ENCODE data around the gene ENTHD1. TPM values are rescaled to one million over a fixed set of nuclear protein-coding genes. Genes with fewer than 3 reads are reported as not detected.

The ENTHD1 gene
- total and polyA plus RNA-seq, 12 donors = 0.09 TPM; not detected in 11

GRCh38 chr22:39805117-39805516 lies 88.4 kb downstream of the ENTHD1 start:
- Histone ChIP-seq H3K27me3 (peaks cover 0 to 71% (median 53%) of the 10 kb centered on the region in 7 donors), H3K4me3 (no peak overlapping the region), H3K9me3 (no peaks in the 10 kb centered on the region), H3K4me1 (no peaks in the 10 kb centered on the region), H3K36me3 (no peaks in the 10 kb centered on the region), H3K27ac (no peak overlapping the region)
- no peak for DNase-seq
- no peak for ATAC-seq
- TF ChIP-seq, protein P1, sequence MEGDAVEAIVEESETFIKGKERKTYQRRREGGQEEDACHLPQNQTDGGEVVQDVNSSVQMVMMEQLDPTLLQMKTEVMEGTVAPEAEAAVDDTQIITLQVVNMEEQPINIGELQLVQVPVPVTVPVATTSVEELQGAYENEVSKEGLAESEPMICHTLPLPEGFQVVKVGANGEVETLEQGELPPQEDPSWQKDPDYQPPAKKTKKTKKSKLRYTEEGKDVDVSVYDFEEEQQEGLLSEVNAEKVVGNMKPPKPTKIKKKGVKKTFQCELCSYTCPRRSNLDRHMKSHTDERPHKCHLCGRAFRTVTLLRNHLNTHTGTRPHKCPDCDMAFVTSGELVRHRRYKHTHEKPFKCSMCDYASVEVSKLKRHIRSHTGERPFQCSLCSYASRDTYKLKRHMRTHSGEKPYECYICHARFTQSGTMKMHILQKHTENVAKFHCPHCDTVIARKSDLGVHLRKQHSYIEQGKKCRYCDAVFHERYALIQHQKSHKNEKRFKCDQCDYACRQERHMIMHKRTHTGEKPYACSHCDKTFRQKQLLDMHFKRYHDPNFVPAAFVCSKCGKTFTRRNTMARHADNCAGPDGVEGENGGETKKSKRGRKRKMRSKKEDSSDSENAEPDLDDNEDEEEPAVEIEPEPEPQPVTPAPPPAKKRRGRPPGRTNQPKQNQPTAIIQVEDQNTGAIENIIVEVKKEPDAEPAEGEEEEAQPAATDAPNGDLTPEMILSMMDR (IDR thresholded peaks at IDR 0.05) = no peak
- 79 to 81% methylated on average over 5 of the region's 5 CpGs for WGBS, 2 donors
- intact Hi-C loops (cut with DNase I) = loop anchor here in 1 of 10 donors (10.0 kb wide), 1 partner anchor 50 kb away; no protein-coding TSS in a partner anchor

DNA sequence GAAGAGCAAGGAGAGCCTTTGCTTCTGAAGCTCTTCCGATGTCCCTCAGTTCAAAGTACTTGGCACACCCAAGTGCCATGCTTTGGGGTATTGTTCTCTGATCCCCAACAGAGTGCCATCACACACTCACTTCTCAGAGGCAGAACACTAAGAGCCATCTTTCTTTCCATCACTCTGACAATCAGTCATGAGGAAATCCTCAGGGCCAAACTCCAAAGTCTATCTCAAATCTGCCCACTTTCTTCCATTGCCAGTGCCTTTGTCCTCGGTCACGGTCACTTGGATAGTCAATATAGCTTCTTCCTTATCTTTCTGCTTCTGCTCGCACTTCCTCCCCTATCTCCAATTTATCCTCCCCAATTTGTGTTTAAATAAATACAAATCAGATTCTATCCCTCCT lies 90.9 kb downstream of the ENTHD1 start:
- Histone ChIP-seq H3K9me3 (peaks cover 0 to 19% (median 7%) of the 10 kb centered on the region in 11 donors), H3K27me3 (peaks cover 0 to 53% (median 47%) of the 10 kb centered on the region in 7 donors), H3K4me1 (no peaks in the 10 kb centered on the region), H3K36me3 (no peaks in the 10 kb centered on the region), H3K27ac (no peak overlapping the region), H3K4me3 (no peak overlapping the region)
- DNase-seq = no peak
- 82 to 83% methylated on average over 4 of the region's 4 CpGs for WGBS, 2 donors
- no peak for ATAC-seq
- TF ChIP-seq, protein P1 (IDR thresholded peaks at IDR 0.05) = no peak
- intact Hi-C loops (cut with DNase I) = loop anchor here in 1 of 10 donors (10.0 kb wide), 1 partner anchor 52 kb away; no protein-coding TSS in a partner anchor

DNA sequence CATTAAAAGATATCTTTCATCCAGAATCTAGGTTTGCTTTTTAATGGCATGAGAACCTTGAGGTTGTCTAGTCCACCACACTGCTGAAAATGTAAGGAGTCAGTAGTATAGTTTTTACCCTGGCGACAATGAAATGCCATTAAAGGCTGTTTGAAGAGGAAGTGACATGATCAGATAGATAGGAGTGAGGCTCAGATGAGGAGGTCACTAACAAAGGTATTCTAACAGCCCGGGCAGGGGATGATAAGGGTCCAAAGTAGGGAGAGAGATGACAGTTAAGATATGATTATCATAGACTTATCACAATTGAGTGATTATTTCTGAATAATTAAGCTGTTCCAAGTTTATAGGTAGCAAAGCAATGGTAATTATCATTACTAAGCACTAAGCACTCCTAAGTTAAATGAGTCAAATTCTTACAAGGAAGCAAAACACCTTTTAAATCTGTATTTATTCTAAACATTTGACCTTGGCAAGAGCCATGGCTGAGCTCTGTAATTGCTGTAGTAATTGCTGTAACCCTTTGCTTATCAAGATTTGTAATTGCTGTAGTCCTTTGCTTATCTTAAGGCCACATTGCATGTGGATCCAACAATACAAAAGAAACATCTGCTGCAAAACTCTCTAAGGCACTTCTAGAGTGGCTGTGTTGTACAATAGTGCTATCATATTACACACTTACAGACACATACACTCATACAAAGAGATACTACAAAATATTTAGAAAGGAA lies 92.6 kb downstream of the ENTHD1 start:
- Histone ChIP-seq H3K27me3 (peaks cover 0 to 50% (median 43%) of the 10 kb centered on the region in 7 donors), H3K4me3 (no peak overlapping the region), H3K27ac (no peak overlapping the region), H3K36me3 (no peaks in the 10 kb centered on the region), H3K4me1 (no peaks in the 10 kb centered on the region), H3K9me3 (peaks cover 0 to 34% (median 18%) of the 10 kb centered on the region in 11 donors)
- no peak for DNase-seq
- WGBS, 2 donors = 27 to 33% methylated on average over 2 of the region's 2 CpGs
- TF ChIP-seq, protein P1 (IDR thresholded peaks at IDR 0.05) = no peak
- no peak for ATAC-seq
- intact Hi-C loops (cut with DNase I) = loop anchor here in 1 of 10 donors (10.0 kb wide), 1 partner anchor 54 kb away; no protein-coding TSS in a partner anchor

GRCh38 chr22:39797528-39798147 lies 95.9 kb downstream of the ENTHD1 start:
- Histone ChIP-seq H3K27me3 (peaks cover 0 to 25% (median 16%) of the 10 kb centered on the region in 7 donors), H3K27ac (no peak overlapping the region), H3K4me1 (no peaks in the 10 kb centered on the region), H3K9me3 (peaks cover 0 to 43% (median 18%) of the 10 kb centered on the region in 11 donors), H3K36me3 (no peaks in the 10 kb centered on the region), H3K4me3 (no peak overlapping the region)
- intact Hi-C loops (cut with DNase I) = loop anchor here in 1 of 10 donors (10.0 kb wide), 1 partner anchor 57 kb away; no protein-coding TSS in a partner anchor
- DNase-seq = no peak
- TF ChIP-seq, protein P1 (IDR thresholded peaks at IDR 0.05) = no peak
- ATAC-seq = no peak

Measured in heart right ventricle (tissue), 16 donors.